HG03354 (cell line): ENCODE results near the gene MAP3K21.

Source experiments
- ATAC-seq: cut with Tn5 transposase; IDR thresholded peaks from one replicate; pipeline ENCODE4 v1.9.1; 2021; ENCODE audit warnings: mild to moderate bottlenecking; ENCODE audit not compliant: unreplicated experiment, poor library complexity, severe bottlenecking

Gene MAP3K21

GRCh38 chr1:233327651-233328141 lies at the start of gene MAP3K21:
Gene MAP3K21, plus strand, starts transcription at chr1:233327724. Its CDS starts 305 bp downstream, at chr1:233328029.
- peak; percentile 52 for ATAC-seq

- no peak for ATAC-seq
Measured at GRCh38 chr1:233278631-233279030, 48.9 kb upstream of the MAP3K21 start.

GRCh38 chr1:233279971-233280370 lies 47.6 kb upstream of the MAP3K21 start:
- no peak for ATAC-seq

GRCh38 chr1:233281711-233282581 lies 45.6 kb upstream of the MAP3K21 start:
- peak; percentile 88 for ATAC-seq

GRCh38 chr1:233282582-233282886 lies 45.0 kb upstream of the MAP3K21 start:
- peak; percentile 12 for ATAC-seq

GRCh38 chr1:233289676-233290075 lies 37.8 kb upstream of the MAP3K21 start:
- ATAC-seq, result no peak

GRCh38 chr1:233290396-233291034 lies 37.0 kb upstream of the MAP3K21 start:
- ATAC-seq, result no peak

GRCh38 chr1:233293556-233294446 lies 33.7 kb upstream of the MAP3K21 start:
- no peak for ATAC-seq

GRCh38 chr1:233294913-233295236 lies 32.6 kb upstream of the MAP3K21 start:
- ATAC-seq, result peak; percentile 60

GRCh38 chr1:233295237-233295974 lies 32.1 kb upstream of the MAP3K21 start, which contains the start of gene PCNX2:
Gene PCNX2, minus strand, starts transcription at chr1:233295725. Its CDS starts 247 bp downstream, at chr1:233295478.
- peak; percentile 92 for ATAC-seq

GRCh38 chr1:233295975-233296322 lies 31.6 kb upstream of the MAP3K21 start:
- no peak for ATAC-seq

- ATAC-seq, result no peak
Measured at GRCh38 chr1:233299450-233299849, 28.1 kb upstream of the MAP3K21 start.

GRCh38 chr1:233300326-233300725 lies 27.2 kb upstream of the MAP3K21 start:
- ATAC-seq, result no peak

GRCh38 chr1:233304489-233305102 lies 22.9 kb upstream of the MAP3K21 start:
- ATAC-seq, result peak; percentile 48

GRCh38 chr1:233313434-233314155 lies 13.9 kb upstream of the MAP3K21 start:
- no peak for ATAC-seq

GRCh38 chr1:233315718-233316301 lies 11.7 kb upstream of the MAP3K21 start:
- ATAC-seq, result no peak

- ATAC-seq, result no peak
Measured at GRCh38 chr1:233316473-233316872, 11.1 kb upstream of the MAP3K21 start.

GRCh38 chr1:233319272-233319671 lies 8.3 kb upstream of the MAP3K21 start:
- no peak for ATAC-seq
